Aorta (tissue), 5 donors: Measurements from ENCODE around the gene TAT. TPM values are rescaled to one million over a fixed set of nuclear protein-coding genes. Genes with fewer than 3 reads are reported as not detected.
"Not testable (repeated sequence)": the region's sequence is repeated elsewhere in the genome, so short reads cannot be mapped to it uniquely, and the experiment has no call there.

Experiments used
- ATAC-seq: fragments of 200-7000 bp; cut with Tn5 transposase; one replicate; pipeline ENCODE4 v1.9.1; 2022; ENCODE audit warnings: moderate library complexity; ENCODE audit not compliant: low FRiP score
- DNase-seq, 2 donors: peaks; one replicate each; pipeline ENCODE4 v3.0.0-alpha.2; 2020
- H3K27ac ChIP-seq, 2 donors: one replicate each; pipeline ENCODE4 v1.5.1; 2013; ENCODE audit warnings: low read length in 2 of 2, mild to moderate bottlenecking in 2 of 2, moderate library complexity in 2 of 2, control low read depth in 1 of 2, inconsistent platforms in 1 of 2, low read depth in 1 of 2
- H3K27me3 ChIP-seq, 2 donors: one replicate each; pipeline ENCODE4 v1.6.1; 2013; ENCODE audit warnings: control low read depth in 1 of 2, low read length in 1 of 2, mild to moderate bottlenecking in 1 of 2, moderate library complexity in 1 of 2; ENCODE audit not compliant: insufficient read depth in 2 of 2, control insufficient read depth in 1 of 2
- H3K36me3 ChIP-seq, 2 donors: one replicate each; pipeline ENCODE4 v1.6.1; 2013; ENCODE audit warnings: control low read depth in 1 of 2, low read length in 1 of 2, mild to moderate bottlenecking in 1 of 2; ENCODE audit not compliant: insufficient read depth in 2 of 2, control insufficient read depth in 1 of 2
- H3K4me1 ChIP-seq, 2 donors: one replicate each; pipeline ENCODE4 v1.6.1; 2013; ENCODE audit warnings: low read length in 2 of 2, control low read depth in 1 of 2, mild to moderate bottlenecking in 1 of 2, moderate library complexity in 1 of 2; ENCODE audit not compliant: insufficient read depth in 2 of 2, control insufficient read depth in 1 of 2
- H3K4me3 ChIP-seq, 2 donors: one replicate each; pipeline ENCODE4 v1.5.1; 2013; ENCODE audit warnings: low read length in 2 of 2, control low read depth in 1 of 2, mild to moderate bottlenecking in 1 of 2
- H3K9me3 ChIP-seq: one replicate; pipeline ENCODE4 v1.6.1; 2013; ENCODE audit warnings: mild to moderate bottlenecking, low read length; ENCODE audit not compliant: control insufficient read depth
- WGBS, 2 donors: extraction: QIAGEN DNeasy Blood & Tissue Kit; methylation state at CpG; one replicate each; pipeline ENCODE4 v1.1.7; 2013; 5-methylcytosine and 5-hydroxymethylcytosine counted together
- intact Hi-C, 2 donors: fragments of 100-400 bp; cut with DNase I; formaldehyde crosslinking; loops; one replicate each; pipeline versions ENCODE4 v1.14.2 to v1.15.0; 2022
- long read RNA-seq, 2 donors: library from polyadenylated mRNA; unstranded; transcript quantifications; one replicate each; pipeline ENCODE4 v2.0.0, GENCODE V29; 2020 to 2021
- polyA plus RNA-seq, 2 donors: library from polyadenylated mRNA; stranded (reverse); fragments of 200-250 nt; gene quantifications; one replicate each; pipeline ENCODE4 v1.2.3, GENCODE V29; 2013
- total RNA-seq, 2 donors: library from RNA; stranded (reverse); fragmentation: NEBNext Ultra II Directional; extraction: Animal tissue kit (Norgen Biotek cat#: 25700); gene quantifications; one replicate each; pipeline ENCODE4 v1.2.1, GENCODE V29; 2021
- donor health status: healthy with polysubstance abuse.
- donor health status: Bipolar disorder and iron deficiency.
- donor health status: DM: no; HTN: no; CAD: no.
- donor health status: DM: no; HTN: no; CAD: no.
- donor health status: DM: yes; HTN: yes; CAD: no.

The TAT gene
- total RNA-seq (not detected), polyA plus RNA-seq (not detected)
- long read RNA-seq, donor 1 = 0 reads
- long read RNA-seq, donor 2 = 0 reads

- WGBS, 2 donors = 22 to 28% methylated on average over 3 of the region's 3 CpGs
- no peak within 1 kb of the TSS for H3K4me3 ChIP-seq
- H3K9me3 ChIP-seq = peaks cover 2% of the 10 kb centered on the region
- DNase-seq = no peak
- no peaks in the 10 kb centered on the region for H3K36me3 ChIP-seq
- ATAC-seq = no peak
- intact Hi-C loops = no loop called here
- H3K4me1 ChIP-seq = no peaks in the 10 kb centered on the region
- H3K27me3 ChIP-seq = no peaks in the 10 kb centered on the region
- no peak within 1 kb of the TSS for H3K27ac ChIP-seq
These were observed at the start of gene TAT for GRCh38 chr16:71576971-71577370. Gene TAT (minus strand): TSS chr16:71577092. CDS start chr16:71576415, 677 bp downstream.

- no peaks in the 10 kb centered on the region for H3K36me3 ChIP-seq
- peaks cover 1% of the 10 kb centered on the region for H3K9me3 ChIP-seq
- 1 to 2% methylated on average over 83 to 98 of the region's 98 CpGs for WGBS, 2 donors
- H3K4me1 ChIP-seq = no peaks in the 10 kb centered on the region
- intact Hi-C loops = no loop called here
- DNase-seq (peak in 1 of 2 donors; percentile 52), ATAC-seq (no peak)
- H3K27me3 ChIP-seq = peaks cover 0 to 2% of the 10 kb centered on the region in 2 donors
- H3K4me3 ChIP-seq = no peak within 1 kb of the TSS
- no peak within 1 kb of the TSS for H3K27ac ChIP-seq
These were observed 49.3 kb upstream of the TAT start, which contains the start of gene MARVELD3 for GRCh38 chr16:71626018-71626857. Gene MARVELD3 (plus strand): TSS chr16:71626184. CDS start chr16:71626230, 46 bp downstream.

GRCh38 chr16:71625113-71625850 lies 48.4 kb upstream of the TAT start:
- no peak overlapping the region for H3K4me3 ChIP-seq
- no peak overlapping the region for H3K27ac ChIP-seq
- H3K36me3 ChIP-seq = no peaks in the 10 kb centered on the region
- 77 to 92% methylated on average over 6 to 7 of the region's 7 CpGs for WGBS, 2 donors
- H3K9me3 ChIP-seq = peaks cover 5% of the 10 kb centered on the region
- ATAC-seq = no peak
- no peak for DNase-seq
- no peaks in the 10 kb centered on the region for H3K4me1 ChIP-seq
- peaks cover 0 to 2% of the 10 kb centered on the region in 2 donors for H3K27me3 ChIP-seq
- intact Hi-C loops = no loop called here

- DNase-seq (no peak), ATAC-seq (no peak)
- no peaks in the 10 kb centered on the region for H3K4me1 ChIP-seq
- H3K36me3 ChIP-seq = no peaks in the 10 kb centered on the region
- H3K9me3 ChIP-seq = peaks cover 5% of the 10 kb centered on the region
- peaks cover 0 to 2% of the 10 kb centered on the region in 2 donors for H3K27me3 ChIP-seq
- WGBS, 2 donors = 72 to 73% methylated on average over 3 of the region's 3 CpGs
- no peak overlapping the region for H3K4me3 ChIP-seq
- no peak overlapping the region for H3K27ac ChIP-seq
- intact Hi-C loops = no loop called here
These were observed 46.7 kb upstream of the TAT start for GRCh38 chr16:71623597-71623996.

GRCh38 chr16:71622088-71622487 lies 45.2 kb upstream of the TAT start:
- Histone ChIP-seq H3K4me3 (no peak overlapping the region), H3K27ac (no peak overlapping the region), H3K36me3 (no peaks in the 10 kb centered on the region), H3K4me1 (no peaks in the 10 kb centered on the region), H3K9me3 (peaks cover 7% of the 10 kb centered on the region), H3K27me3 (peaks cover 0 to 2% of the 10 kb centered on the region in 2 donors)
- ATAC-seq (no peak), DNase-seq (no peak)
- intact Hi-C loops = no loop called here

- ATAC-seq = no peak
- DNase-seq = no peak
- Histone ChIP-seq H3K4me1 (no peaks in the 10 kb centered on the region), H3K27me3 (no peaks in the 10 kb centered on the region), H3K9me3 (peaks cover 5% of the 10 kb centered on the region), H3K4me3 (no peak overlapping the region), H3K27ac (no peak overlapping the region), H3K36me3 (no peaks in the 10 kb centered on the region)
- 72 to 77% methylated on average over 4 of the region's 4 CpGs for WGBS, 2 donors
- intact Hi-C loops = no loop called here
These were observed 41.5 kb upstream of the TAT start for GRCh38 chr16:71618429-71618828.

GRCh38 chr16:71614956-71615355 lies 38.1 kb upstream of the TAT start:
- H3K4me3 ChIP-seq, DNase-seq, H3K9me3 ChIP-seq, H3K27ac ChIP-seq, H3K36me3 ChIP-seq, ATAC-seq, H3K27me3 ChIP-seq, intact Hi-C loops, H3K4me1 ChIP-seq: not testable (repeated sequence)
- 86 to 89% methylated on average over 7 to 8 of the region's 8 CpGs for WGBS, 2 donors

- peak; percentile 62 to 88 for DNase-seq
- Histone ChIP-seq H3K36me3 (no peaks in the 10 kb centered on the region), H3K27me3 (no peaks in the 10 kb centered on the region), H3K27ac (no peak overlapping the region), H3K4me3 (no peak overlapping the region), H3K4me1 (no peaks in the 10 kb centered on the region), H3K9me3 (no peaks in the 10 kb centered on the region)
- intact Hi-C loops = no loop called here
- peak; percentile 80 for ATAC-seq
- 15% methylated on average over 18 to 19 of the region's 19 CpGs for WGBS, 2 donors
These were observed 34.3 kb upstream of the TAT start for GRCh38 chr16:71610936-71611871.
